ENCODE data around the gene ARID4B. TPM values are rescaled to one million over a fixed set of nuclear protein-coding genes. Genes with fewer than 3 reads are reported as not detected.

Gene ARID4B
- total RNA-seq, 2 donors from 2014 or later, result 32.4 to 50.2 TPM

GRCh38 chr1:235351898-235352297 is 23.9 kb upstream of the ARID4B start:
- Histone ChIP-seq H3K4me3 (no peak overlapping the region), H3K27ac (no peak overlapping the region), H3K4me1 (ENCODE audit: control insufficient read depth in 1 of 2, low read depth in 2 of 2) (no peaks in the 10 kb centered on the region), H3K9me3 (no peaks in the 10 kb centered on the region), H3K27me3 (replicated peaks; ENCODE audit: insufficient read depth) (no peaks in the 10 kb centered on the region), H3K36me3 (no peaks in the 10 kb centered on the region)
- TF ChIP-seq CTCF (IDR thresholded peaks at IDR 0.05), result no peak
- ATAC-seq (ENCODE audit: insufficient number of reproducible peaks, low FRiP score, low read depth) (no peak), DNase-seq (ENCODE audit: low spot score) (no peak)

DNA sequence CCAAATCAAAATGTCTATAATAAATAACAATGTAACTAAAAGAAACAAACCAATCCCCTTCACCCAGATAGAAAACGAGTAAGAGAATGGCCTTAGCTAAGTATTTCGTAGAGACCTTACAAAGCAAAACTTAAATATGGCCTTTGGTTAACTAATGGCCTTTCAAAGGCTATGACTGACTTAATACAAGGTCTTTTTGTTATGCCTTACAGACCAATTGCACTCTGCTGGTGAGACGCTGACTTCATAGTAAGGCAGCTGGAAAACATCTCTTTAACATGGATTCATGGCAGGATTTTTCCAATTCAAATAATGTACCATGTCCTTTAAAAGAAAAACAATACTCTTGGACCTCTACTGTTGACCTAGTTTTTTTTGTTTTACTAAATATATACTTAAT is 23.5 kb upstream of the ARID4B start:
- H3K27ac ChIP-seq, result no peak overlapping the region
- ATAC-seq (ENCODE audit: insufficient number of reproducible peaks, low FRiP score, low read depth), result no peak

GRCh38 chr1:235343726-235344125 is 15.7 kb upstream of the ARID4B start:
- ATAC-seq (ENCODE audit: insufficient number of reproducible peaks, low FRiP score, low read depth) (no peak), DNase-seq (ENCODE audit: low spot score) (no peak)
- Histone ChIP-seq H3K4me1 (ENCODE audit: control insufficient read depth in 1 of 2, low read depth in 2 of 2) (no peaks in the 10 kb centered on the region), H3K36me3 (peaks cover 11% of the 10 kb centered on the region), H3K27ac (no peak overlapping the region), H3K4me3 (no peak overlapping the region), H3K9me3 (no peaks in the 10 kb centered on the region), H3K27me3 (replicated peaks; ENCODE audit: insufficient read depth) (no peaks in the 10 kb centered on the region)
- TF ChIP-seq CTCF (IDR thresholded peaks at IDR 0.05), result no peak

More for the DNA sequence above, 23.5 kb upstream of the ARID4B start:
- H3K27me3 ChIP-seq (replicated peaks; ENCODE audit: insufficient read depth), result no peaks in the 10 kb centered on the region
- H3K4me1 ChIP-seq (ENCODE audit: control insufficient read depth in 1 of 2, low read depth in 2 of 2), result no peaks in the 10 kb centered on the region
- H3K4me3 ChIP-seq, result no peak overlapping the region
- H3K36me3 ChIP-seq, result no peaks in the 10 kb centered on the region
- H3K9me3 ChIP-seq, result no peaks in the 10 kb centered on the region
- DNase-seq (ENCODE audit: low spot score), result no peak
- no peak for TF ChIP-seq CTCF (IDR thresholded peaks at IDR 0.05)

GRCh38 chr1:235342471-235342870 is 14.5 kb upstream of the ARID4B start:
- Histone ChIP-seq H3K36me3 (peaks cover 12% of the 10 kb centered on the region), H3K4me3 (no peak overlapping the region), H3K4me1 (ENCODE audit: control insufficient read depth in 1 of 2, low read depth in 2 of 2) (no peaks in the 10 kb centered on the region), H3K27ac (no peak overlapping the region), H3K9me3 (no peaks in the 10 kb centered on the region), H3K27me3 (replicated peaks; ENCODE audit: insufficient read depth) (no peaks in the 10 kb centered on the region)
- ATAC-seq (ENCODE audit: insufficient number of reproducible peaks, low FRiP score, low read depth), result no peak
- TF ChIP-seq CTCF (IDR thresholded peaks at IDR 0.05), result no peak
- DNase-seq (ENCODE audit: low spot score), result no peak

GRCh38 chr1:235342039-235342438 is 14.1 kb upstream of the ARID4B start:
- no peak for TF ChIP-seq CTCF (IDR thresholded peaks at IDR 0.05)
- Histone ChIP-seq H3K36me3 (peaks cover 17% of the 10 kb centered on the region), H3K4me1 (ENCODE audit: control insufficient read depth in 1 of 2, low read depth in 2 of 2) (peaks cover 0 to under 1% of the 10 kb centered on the region in 2 donors), H3K9me3 (no peaks in the 10 kb centered on the region), H3K4me3 (no peak overlapping the region), H3K27me3 (replicated peaks; ENCODE audit: insufficient read depth) (no peaks in the 10 kb centered on the region), H3K27ac (no peak overlapping the region)
- DNase-seq (ENCODE audit: low spot score) (no peak), ATAC-seq (ENCODE audit: insufficient number of reproducible peaks, low FRiP score, low read depth) (no peak)
